Measurements from ENCODE around the gene RTKN2. TPM values are rescaled to one million over a fixed set of nuclear protein-coding genes. Genes with fewer than 3 reads are reported as not detected.
A peak's percentile ranks its signal among the peaks of the same experiment; 100 is the strongest.
"Not testable (repeated sequence)": the region's sequence is repeated elsewhere in the genome, so short reads cannot be mapped to it uniquely, and the experiment has no call there.

RTKN2 gene
- total RNA-seq, 2 experiments from 2014 or later = 3.6 to 4.1 TPM

GRCh38 chr10:62250594-62251198, 17.9 kb downstream of the RTKN2 start:
- POLR2A ChIA-PET = no interaction called here
- ATAC-seq (ENCODE audit: low read depth) = no peak
- H3K4me1 Mint-ChIP-seq = peaks cover 6% of the 10 kb centered on the region
- no peaks in the 10 kb centered on the region for H3K27me3 Mint-ChIP-seq
- H3K9me3 Mint-ChIP-seq = peaks cover 2% of the 10 kb centered on the region
- H3K36me3 Mint-ChIP-seq = peaks cover 2% of the 10 kb centered on the region
- no peak overlapping the region for H3K4me3 Mint-ChIP-seq
- H3K27ac Mint-ChIP-seq = no peak overlapping the region
- DNase-seq = no peak

DNA sequence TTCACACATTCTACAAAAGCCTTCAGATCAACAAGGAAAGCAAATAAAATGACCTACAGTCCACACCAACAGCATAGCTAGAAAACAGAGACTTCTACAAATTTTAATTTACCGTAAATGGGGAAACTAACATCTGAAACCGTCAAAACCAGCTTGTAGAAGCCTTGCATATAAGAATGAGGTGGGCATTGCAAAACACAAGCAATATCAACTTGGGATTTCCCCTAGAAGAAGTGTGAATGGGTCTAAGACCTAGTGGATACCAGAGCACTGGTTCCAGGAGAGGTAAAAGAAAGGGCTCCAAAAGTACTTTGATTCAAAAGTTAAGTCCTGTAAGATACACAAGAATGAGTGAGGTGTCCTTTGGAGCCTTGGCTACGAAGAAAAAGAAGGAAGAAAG, 18.7 kb downstream of the RTKN2 start:
- POLR2A ChIA-PET = no interaction called here
- DNase-seq (no peak), ATAC-seq (ENCODE audit: low read depth) (no peak)
- peaks cover 3% of the 10 kb centered on the region for H3K36me3 Mint-ChIP-seq
- H3K4me1 Mint-ChIP-seq = peaks cover 13% of the 10 kb centered on the region
- H3K4me3 Mint-ChIP-seq = no peak overlapping the region
- H3K27me3 Mint-ChIP-seq = no peaks in the 10 kb centered on the region
- no peak overlapping the region for H3K27ac Mint-ChIP-seq
- H3K9me3 Mint-ChIP-seq = peaks cover 2% of the 10 kb centered on the region

DNA sequence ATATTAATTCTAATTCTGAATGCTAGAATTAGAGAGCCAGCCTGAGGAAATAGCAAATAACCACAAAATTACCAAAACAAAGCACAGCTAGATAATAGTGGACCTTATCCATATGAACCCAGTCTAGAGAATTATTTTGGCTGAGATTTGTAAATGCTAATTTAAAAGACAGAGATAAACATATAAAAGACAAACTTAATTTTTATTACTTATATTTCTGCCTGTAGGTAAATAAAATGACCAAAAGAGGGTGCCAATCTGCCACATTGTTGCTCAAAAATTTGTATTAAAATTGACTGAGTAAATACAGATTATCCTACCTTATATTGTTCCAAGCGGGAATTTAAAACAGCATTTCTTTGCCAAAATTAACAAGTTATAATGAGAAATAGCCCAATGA, 20.2 kb downstream of the RTKN2 start:
- peaks cover 23% of the 10 kb centered on the region for H3K4me1 Mint-ChIP-seq
- H3K27ac Mint-ChIP-seq = no peak overlapping the region
- peaks cover 5% of the 10 kb centered on the region for H3K36me3 Mint-ChIP-seq
- no peak for DNase-seq
- no peak for ATAC-seq (ENCODE audit: low read depth)
- POLR2A ChIA-PET = interaction anchor here (0.7 kb wide), 1 partner anchor 256 kb away, joined by 3 read pairs; no protein-coding TSS in a partner anchor
- no peaks in the 10 kb centered on the region for H3K27me3 Mint-ChIP-seq
- H3K9me3 Mint-ChIP-seq = no peaks in the 10 kb centered on the region
- no peak overlapping the region for H3K4me3 Mint-ChIP-seq

DNA sequence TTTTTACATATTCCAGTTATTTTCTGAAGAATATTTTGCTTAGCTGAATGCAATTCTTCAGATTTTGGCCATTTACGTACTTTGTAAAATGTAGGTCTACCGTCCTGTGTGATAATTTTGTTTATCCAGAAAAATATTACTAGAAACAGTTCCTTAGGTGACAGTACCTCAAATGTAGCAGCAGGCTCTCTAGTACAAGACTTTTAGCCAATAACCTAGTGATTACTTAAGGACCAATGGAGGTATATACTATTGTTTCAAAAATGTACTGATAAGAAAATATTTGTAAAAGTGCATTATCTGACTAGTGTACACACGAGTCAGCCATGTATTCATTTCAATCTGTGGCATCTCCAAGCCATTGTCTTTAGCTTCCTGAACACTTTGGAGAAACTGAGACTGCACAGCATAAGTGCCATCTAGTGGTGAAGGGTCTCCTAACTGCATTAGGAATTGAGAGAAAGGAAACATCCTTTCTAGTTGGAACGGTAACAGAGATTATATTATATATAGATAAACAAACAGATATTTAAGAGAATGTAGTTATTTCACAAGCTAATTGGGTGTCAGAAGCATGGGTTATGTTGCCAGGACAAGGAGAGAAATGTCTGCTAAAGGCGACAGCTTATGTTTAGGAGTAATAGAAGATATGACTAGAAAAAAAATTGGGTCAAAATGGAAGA, 23.7 kb downstream of the RTKN2 start:
- H3K4me1 Mint-ChIP-seq = peaks cover 31% of the 10 kb centered on the region
- no peaks in the 10 kb centered on the region for H3K27me3 Mint-ChIP-seq
- ATAC-seq (ENCODE audit: low read depth) (peak; percentile 87), DNase-seq (no peak)
- H3K27ac Mint-ChIP-seq = peak overlapping the region; percentile 65
- POLR2A ChIA-PET = interaction anchor here (0.6 to 3.0 kb wide), 5 partner anchors 61 to 348 kb away, joined by 5 to 19 read pairs (median 16); partner anchors contain the start of gene ARID5B
- peaks cover 6% of the 10 kb centered on the region for H3K36me3 Mint-ChIP-seq
- no peaks in the 10 kb centered on the region for H3K9me3 Mint-ChIP-seq
- peak overlapping the region; percentile 59 for H3K4me3 Mint-ChIP-seq

DNA sequence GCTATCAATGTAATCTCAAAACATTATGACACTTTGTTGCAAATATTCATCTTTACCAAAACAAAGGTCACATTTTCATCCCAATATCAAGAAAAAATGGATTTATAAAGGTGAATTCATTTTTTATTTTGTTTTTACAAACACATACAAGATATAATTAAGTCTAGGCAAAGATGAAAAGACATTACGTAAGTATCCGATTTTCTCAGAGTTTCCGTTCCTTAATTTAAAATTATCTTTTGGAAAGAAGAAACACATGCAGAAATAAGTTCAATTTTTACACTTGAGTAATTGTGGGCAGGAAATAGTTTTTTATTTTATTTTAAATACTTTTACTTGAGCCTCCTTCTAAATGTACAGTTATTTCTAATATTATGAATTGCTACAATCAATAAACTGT, 24.6 kb downstream of the RTKN2 start:
- Mint-ChIP-seq H3K9me3 (no peaks in the 10 kb centered on the region), H3K27me3 (no peaks in the 10 kb centered on the region), H3K27ac (peak overlapping the region; percentile 56), H3K36me3 (peaks cover 6% of the 10 kb centered on the region), H3K4me1 (peaks cover 29% of the 10 kb centered on the region), H3K4me3 (peak overlapping the region; percentile 64)
- POLR2A ChIA-PET = interaction anchor here (1.2 to 3.0 kb wide), 8 partner anchors 60 to 343 kb away, joined by 3 to 16 read pairs (median 5); partner anchors contain the start of gene ARID5B
- DNase-seq (no peak), ATAC-seq (ENCODE audit: low read depth) (no peak)

- peaks cover 29% of the 10 kb centered on the region for H3K4me1 Mint-ChIP-seq
- DNase-seq (no peak), ATAC-seq (ENCODE audit: low read depth) (no peak)
- peak overlapping the region; percentile 82 for H3K27ac Mint-ChIP-seq
- no peaks in the 10 kb centered on the region for H3K27me3 Mint-ChIP-seq
- no peaks in the 10 kb centered on the region for H3K9me3 Mint-ChIP-seq
- H3K4me3 Mint-ChIP-seq = peak overlapping the region; percentile 64
- POLR2A ChIA-PET = interaction anchor here (0.7 to 3.0 kb wide), 8 partner anchors 44 to 341 kb away, joined by 3 to 16 read pairs (median 5); no protein-coding TSS in a partner anchor
- peaks cover 10% of the 10 kb centered on the region for H3K36me3 Mint-ChIP-seq
Measured at GRCh38 chr10:62243647-62243997, 25.0 kb downstream of the RTKN2 start.

DNA sequence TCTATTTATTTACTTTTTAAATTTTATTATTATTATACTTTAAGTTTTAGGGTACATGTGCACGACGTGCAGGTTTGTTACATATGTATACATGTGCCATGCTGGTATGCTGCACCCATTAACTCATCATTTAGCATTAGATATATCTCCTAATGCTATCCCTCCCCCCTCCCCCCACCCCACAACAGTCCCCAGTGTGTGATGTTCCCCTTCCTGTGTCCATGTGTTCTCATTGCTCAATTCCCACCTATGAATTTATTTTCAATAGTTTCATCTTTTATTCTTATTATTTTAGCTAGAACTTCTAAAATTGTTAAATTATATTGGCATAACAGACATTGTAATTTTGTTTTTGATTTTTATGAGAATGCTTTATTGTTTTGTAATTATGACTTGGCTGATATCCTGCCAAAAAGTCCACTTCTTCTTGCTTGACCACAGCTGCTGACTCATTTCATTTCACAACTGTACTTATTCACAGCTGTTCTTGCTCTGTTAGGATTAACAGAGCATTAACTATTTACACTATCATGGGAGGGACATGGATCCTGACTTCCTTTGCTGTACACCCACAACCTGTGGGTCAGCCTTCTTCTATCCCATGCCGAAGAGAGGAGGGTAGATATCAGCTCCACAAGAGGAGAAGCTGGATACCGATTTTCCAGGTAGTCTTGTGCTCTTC, 25.5 kb downstream of the RTKN2 start:
- POLR2A ChIA-PET = interaction anchor here (0.5 to 3.0 kb wide), 9 partner anchors 43 to 340 kb away, joined by 3 to 16 read pairs (median 5); no protein-coding TSS in a partner anchor
- ATAC-seq (ENCODE audit: low read depth) = peak; percentile 39
- Mint-ChIP-seq H3K27ac (peak overlapping the region; percentile 82), H3K4me3 (peak overlapping the region; percentile 64), H3K4me1 (peaks cover 29% of the 10 kb centered on the region), H3K36me3 (peaks cover 12% of the 10 kb centered on the region)
- H3K9me3 Mint-ChIP-seq, DNase-seq, H3K27me3 Mint-ChIP-seq: not testable (repeated sequence)

GRCh38 chr10:62241521-62241920, 27.1 kb downstream of the RTKN2 start:
- H3K4me1 Mint-ChIP-seq = peaks cover 32% of the 10 kb centered on the region
- POLR2A ChIA-PET = interaction anchor here (2.1 kb wide), 1 partner anchor 338 kb away, joined by 5 read pairs; no protein-coding TSS in a partner anchor
- not testable (repeated sequence) for ATAC-seq (ENCODE audit: low read depth); H3K27me3 Mint-ChIP-seq; H3K9me3 Mint-ChIP-seq; H3K4me3 Mint-ChIP-seq; DNase-seq; H3K27ac Mint-ChIP-seq
- H3K36me3 Mint-ChIP-seq = peaks cover 15% of the 10 kb centered on the region

DNA sequence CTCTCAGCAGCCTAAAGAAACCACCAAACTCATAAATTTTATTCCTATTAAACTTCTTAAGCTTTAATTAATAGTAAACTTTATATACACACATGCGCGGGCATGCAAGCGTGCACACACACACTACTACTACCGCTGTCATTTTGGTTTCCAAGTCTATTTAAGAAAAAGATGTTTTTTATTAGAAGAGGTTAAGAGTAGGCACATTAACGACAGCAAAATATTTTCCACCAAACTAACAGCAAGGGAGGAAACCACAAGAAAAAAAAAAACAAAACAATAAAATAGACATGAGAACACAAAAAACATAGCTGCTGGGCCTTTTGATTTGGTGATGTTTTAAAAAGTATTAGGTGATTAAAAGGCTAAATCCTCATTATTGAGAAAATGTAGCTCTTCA, 28.6 kb downstream of the RTKN2 start:
- POLR2A ChIA-PET = interaction anchor here (0.7 to 2.1 kb wide), 3 partner anchors 55 to 337 kb away, joined by 3 to 5 read pairs (median 3); no protein-coding TSS in a partner anchor
- no peak for ATAC-seq (ENCODE audit: low read depth)
- no peaks in the 10 kb centered on the region for H3K27me3 Mint-ChIP-seq
- peaks cover 26% of the 10 kb centered on the region for H3K4me1 Mint-ChIP-seq
- DNase-seq = no peak
- no peak overlapping the region for H3K4me3 Mint-ChIP-seq
- no peaks in the 10 kb centered on the region for H3K9me3 Mint-ChIP-seq
- no peak overlapping the region for H3K27ac Mint-ChIP-seq
- H3K36me3 Mint-ChIP-seq = peaks cover 16% of the 10 kb centered on the region

DNA sequence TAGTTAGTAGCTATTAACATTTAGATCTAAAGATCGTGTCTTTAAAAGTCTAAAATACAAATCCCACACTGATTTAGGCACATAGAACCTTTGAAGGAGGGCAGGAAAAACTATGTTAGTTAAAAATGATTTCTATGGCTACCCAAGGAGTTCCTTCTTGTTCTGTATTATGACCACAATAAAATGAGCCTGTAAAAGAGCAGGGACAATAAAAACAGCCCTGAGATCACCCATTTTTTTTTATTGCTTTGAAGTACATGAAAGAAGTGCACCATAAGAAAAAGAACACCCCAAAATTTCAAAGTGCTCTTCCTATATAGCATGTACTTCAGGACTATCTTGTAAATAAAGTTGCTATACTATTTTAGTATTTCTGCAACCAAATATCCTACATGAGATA, 29.8 kb downstream of the RTKN2 start:
- DNase-seq = no peak
- peaks cover 21% of the 10 kb centered on the region for H3K4me1 Mint-ChIP-seq
- H3K4me3 Mint-ChIP-seq = no peak overlapping the region
- ATAC-seq (ENCODE audit: low read depth) = no peak
- no peaks in the 10 kb centered on the region for H3K9me3 Mint-ChIP-seq
- H3K36me3 Mint-ChIP-seq = peaks cover 20% of the 10 kb centered on the region
- POLR2A ChIA-PET = no interaction called here
- no peaks in the 10 kb centered on the region for H3K27me3 Mint-ChIP-seq
- no peak overlapping the region for H3K27ac Mint-ChIP-seq

GRCh38 chr10:62237966-62238365, 30.7 kb downstream of the RTKN2 start:
- ATAC-seq (ENCODE audit: low read depth) = no peak
- no peaks in the 10 kb centered on the region for H3K27me3 Mint-ChIP-seq
- H3K27ac Mint-ChIP-seq = no peak overlapping the region
- H3K4me3 Mint-ChIP-seq = no peak overlapping the region
- peaks cover 13% of the 10 kb centered on the region for H3K4me1 Mint-ChIP-seq
- DNase-seq = no peak
- H3K36me3 Mint-ChIP-seq = peaks cover 18% of the 10 kb centered on the region
- no peaks in the 10 kb centered on the region for H3K9me3 Mint-ChIP-seq
- POLR2A ChIA-PET = no interaction called here

GRCh38 chr10:62237506-62237905, 31.1 kb downstream of the RTKN2 start:
- Mint-ChIP-seq H3K4me3 (no peak overlapping the region), H3K9me3 (no peaks in the 10 kb centered on the region), H3K36me3 (peaks cover 18% of the 10 kb centered on the region), H3K27ac (no peak overlapping the region), H3K27me3 (no peaks in the 10 kb centered on the region), H3K4me1 (peaks cover 13% of the 10 kb centered on the region)
- POLR2A ChIA-PET = no interaction called here
- DNase-seq (no peak), ATAC-seq (ENCODE audit: low read depth) (no peak)

GRCh38 chr10:62234077-62234605, 34.5 kb downstream of the RTKN2 start:
- POLR2A ChIA-PET = no interaction called here
- no peak for ATAC-seq (ENCODE audit: low read depth)
- no peaks in the 10 kb centered on the region for H3K27me3 Mint-ChIP-seq
- H3K27ac Mint-ChIP-seq = no peak overlapping the region
- DNase-seq = no peak
- peaks cover 8% of the 10 kb centered on the region for H3K4me1 Mint-ChIP-seq
- no peak overlapping the region for H3K4me3 Mint-ChIP-seq
- no peaks in the 10 kb centered on the region for H3K9me3 Mint-ChIP-seq
- peaks cover 20% of the 10 kb centered on the region for H3K36me3 Mint-ChIP-seq
